ENCODE measurements around the gene MRGPRX2. TPM values are rescaled to one million over a fixed set of nuclear protein-coding genes. Genes with fewer than 3 reads are reported as not detected.

The MRGPRX2 gene
- polyA plus RNA-seq, 1 of the 3 experiments (the other 2 are of a cell fraction) = not detected

GRCh38 chr11:19076744-19077589, 16.4 kb upstream of the MRGPRX2 start:
- DNase-seq = peak; percentile 80
- H3K9me3 ChIP-seq = no peaks in the 10 kb centered on the region
- H3K4me3 ChIP-seq (ENCODE audit: low read depth in 2 of 2, low read length in 1 of 2) = no peak overlapping the region; a peak in 1 of 4 replicates
- no peak overlapping the region for H3K9ac ChIP-seq
- H3K9me2 ChIP-seq = no peaks in the 10 kb centered on the region
- TF ChIP-seq RAD21 (IDR thresholded peaks at IDR 0.05; ENCODE audit: low read length) (peak; percentile 72), EZH2phosphoT487 (IDR thresholded peaks at IDR 0.05; ENCODE audit: borderline replicate concordance, low read depth) (no peak), SMC3 (IDR thresholded peaks at IDR 0.05; ENCODE audit: low read depth, low read length) (peak; percentile 75), CTCF (IDR thresholded peaks at IDR 0.05) (peak; percentile 98)
- TF ChIP-seq, protein P1, sequence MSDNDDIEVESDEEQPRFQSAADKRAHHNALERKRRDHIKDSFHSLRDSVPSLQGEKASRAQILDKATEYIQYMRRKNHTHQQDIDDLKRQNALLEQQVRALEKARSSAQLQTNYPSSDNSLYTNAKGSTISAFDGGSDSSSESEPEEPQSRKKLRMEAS (IDR thresholded peaks at IDR 0.05; ENCODE audit: low read depth) = no peak
- no peak overlapping the region for H3K4me2 ChIP-seq
- H3K27ac ChIP-seq (ENCODE audit: low read depth in 2 of 2, low read length in 1 of 2) = peak overlapping the region in 1 of 2 experiments; percentile 39; a peak in 1 of 4 replicates
- POLR2A ChIA-PET = no interaction called here
- no peaks in the 10 kb centered on the region for H3K27me3 ChIP-seq (ENCODE audit: insufficient read depth)
- H3F3A ChIP-seq (replicated peaks; ENCODE audit: insufficient read depth) = peaks cover 6% of the 10 kb centered on the region
- WGBS (ENCODE audit: low lambda C conversion rate) = 50% methylated on average over 10 of the region's 10 CpGs
- no peaks in the 10 kb centered on the region for H3K79me2 ChIP-seq (ENCODE audit: insufficient read depth)
- no peaks in the 10 kb centered on the region for H4K20me1 ChIP-seq (ENCODE audit: insufficient read depth)
- CTCF ChIA-PET = interaction anchor here (0.5 to 13.3 kb wide), 67 partner anchors 9 to 914 kb away, joined by 3 to 328 read pairs (median 4); partner anchors contain the start of genes E2F8 and MRGPRX2
- H3K4me1 ChIP-seq (ENCODE audit: control insufficient read depth in 1 of 2, insufficient read depth in 2 of 2, low read depth in 1 of 2, low read length in 1 of 2) = peaks cover 0 to 15% of the 10 kb centered on the region in 2 experiments; a peak in 3 of 4 replicates
- no peaks in the 10 kb centered on the region for H3K36me3 ChIP-seq (replicated peaks in 1 of 2; ENCODE audit: control insufficient read depth in 1 of 2, insufficient read depth in 2 of 2, low read length in 1 of 2)
- H2AFZ ChIP-seq (ENCODE audit: low read depth) = no peak overlapping the region

GRCh38 chr11:19075636-19076035, 15.1 kb upstream of the MRGPRX2 start:
- Histone ChIP-seq H3K27me3 (ENCODE audit: insufficient read depth) (no peaks in the 10 kb centered on the region), H3K36me3 (replicated peaks in 1 of 2; ENCODE audit: control insufficient read depth in 1 of 2, insufficient read depth in 2 of 2, low read length in 1 of 2) (no peaks in the 10 kb centered on the region), H3F3A (replicated peaks; ENCODE audit: insufficient read depth) (peaks cover 6% of the 10 kb centered on the region), H3K27ac (ENCODE audit: low read depth in 2 of 2, low read length in 1 of 2) (no peak overlapping the region), H3K4me2 (no peak overlapping the region), H4K20me1 (ENCODE audit: insufficient read depth) (no peaks in the 10 kb centered on the region), H3K4me1 (ENCODE audit: control insufficient read depth in 1 of 2, insufficient read depth in 2 of 2, low read depth in 1 of 2, low read length in 1 of 2) (peaks cover 0 to 15% of the 10 kb centered on the region in 2 experiments; a peak in 3 of 4 replicates), H3K9me3 (no peaks in the 10 kb centered on the region), H3K79me2 (ENCODE audit: insufficient read depth) (no peaks in the 10 kb centered on the region), H3K9ac (no peak overlapping the region), H3K4me3 (ENCODE audit: low read depth in 2 of 2, low read length in 1 of 2) (no peak overlapping the region), H3K9me2 (no peaks in the 10 kb centered on the region), H2AFZ (ENCODE audit: low read depth) (no peak overlapping the region)
- 73% methylated on average over 3 of the region's 3 CpGs for WGBS (ENCODE audit: low lambda C conversion rate)
- TF ChIP-seq JUND (IDR thresholded peaks at IDR 0.05) = no peak
- TF ChIP-seq GABPA (IDR thresholded peaks at IDR 0.05; ENCODE audit: low read depth) = no peak
- no peak for TF ChIP-seq MEF2A (IDR thresholded peaks at IDR 0.05; ENCODE audit: borderline replicate concordance, low read depth)
- TF ChIP-seq POLR2AphosphoS5 (IDR thresholded peaks at IDR 0.05; ENCODE audit: low read depth, low read length) = no peak
- TF ChIP-seq FOXM1 (IDR thresholded peaks at IDR 0.05; ENCODE audit: low read depth) = no peak
- no peak for TF ChIP-seq MXI1 (IDR thresholded peaks at IDR 0.05; ENCODE audit: low read depth, low read length)
- no peak for TF ChIP-seq USF1 (IDR thresholded peaks at IDR 0.05; ENCODE audit: borderline replicate concordance, low read depth)
- TF ChIP-seq, protein P2, sequence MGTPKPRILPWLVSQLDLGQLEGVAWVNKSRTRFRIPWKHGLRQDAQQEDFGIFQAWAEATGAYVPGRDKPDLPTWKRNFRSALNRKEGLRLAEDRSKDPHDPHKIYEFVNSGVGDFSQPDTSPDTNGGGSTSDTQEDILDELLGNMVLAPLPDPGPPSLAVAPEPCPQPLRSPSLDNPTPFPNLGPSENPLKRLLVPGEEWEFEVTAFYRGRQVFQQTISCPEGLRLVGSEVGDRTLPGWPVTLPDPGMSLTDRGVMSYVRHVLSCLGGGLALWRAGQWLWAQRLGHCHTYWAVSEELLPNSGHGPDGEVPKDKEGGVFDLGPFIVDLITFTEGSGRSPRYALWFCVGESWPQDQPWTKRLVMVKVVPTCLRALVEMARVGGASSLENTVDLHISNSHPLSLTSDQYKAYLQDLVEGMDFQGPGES (IDR thresholded peaks at IDR 0.05; ENCODE audit: low read depth, low read length) = no peak
- TF ChIP-seq TCF12 (IDR thresholded peaks at IDR 0.05) = no peak
- no peak for TF ChIP-seq TEAD4 (IDR thresholded peaks at IDR 0.05; ENCODE audit: borderline replicate concordance, insufficient read depth)
- TF ChIP-seq EZH2phosphoT487 (IDR thresholded peaks at IDR 0.05; ENCODE audit: borderline replicate concordance, low read depth) = no peak
- no peak for TF ChIP-seq RCOR1 (IDR thresholded peaks at IDR 0.05; ENCODE audit: low read length)
- TF ChIP-seq, protein P3, sequence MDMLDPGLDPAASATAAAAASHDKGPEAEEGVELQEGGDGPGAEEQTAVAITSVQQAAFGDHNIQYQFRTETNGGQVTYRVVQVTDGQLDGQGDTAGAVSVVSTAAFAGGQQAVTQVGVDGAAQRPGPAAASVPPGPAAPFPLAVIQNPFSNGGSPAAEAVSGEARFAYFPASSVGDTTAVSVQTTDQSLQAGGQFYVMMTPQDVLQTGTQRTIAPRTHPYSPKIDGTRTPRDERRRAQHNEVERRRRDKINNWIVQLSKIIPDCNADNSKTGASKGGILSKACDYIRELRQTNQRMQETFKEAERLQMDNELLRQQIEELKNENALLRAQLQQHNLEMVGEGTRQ (IDR thresholded peaks at IDR 0.05; ENCODE audit: borderline replicate concordance, low read depth, low read length) = no peak
- no peak for TF ChIP-seq GATA2 (CRISPR knock-in tag; IDR thresholded peaks at IDR 0.05)
- no peak for TF ChIP-seq SMC3 (IDR thresholded peaks at IDR 0.05; ENCODE audit: low read depth, low read length)
- no peak for TF ChIP-seq FOXJ3 (CRISPR knock-in tag; IDR thresholded peaks at IDR 0.05)
- TF ChIP-seq, protein P1 (IDR thresholded peaks at IDR 0.05; ENCODE audit: low read depth) = no peak
- no peak for TF ChIP-seq SIN3A (IDR thresholded peaks at IDR 0.05; ENCODE audit: borderline replicate concordance, low read depth, low read length)
- TF ChIP-seq RFX5 (IDR thresholded peaks at IDR 0.05; ENCODE audit: low read length) = no peak
- no peak for TF ChIP-seq ELF1 (IDR thresholded peaks at IDR 0.05)
- ChIA-PET POLR2A (no interaction called here), CTCF (interaction anchor here (1.1 to 13.3 kb wide), 18 partner anchors 12 to 476 kb away, joined by 3 to 328 read pairs (median 6); partner anchors contain the start of genes E2F8 and MRGPRX2)
- DNase-seq = no peak

Data from SK-N-SH (cell line).